Gastrocnemius medialis (tissue), 4 donors: ENCODE results near the gene PARD3.

Experiments
- POLR2A ChIP-seq, 2 donors: fragments of 450-650 bp; IDR thresholded peaks; one replicate each; pipeline ENCODE4 v1.6.1; 2017; ENCODE audit warnings: antibody characterized with exemption in 2 of 2, mild to moderate bottlenecking in 2 of 2, moderate library complexity in 2 of 2
- TF ChIP-seq, protein P1 (sequence below), 5 experiments: fragments of 450-650 bp in 3 of 5; fragments of 200-600 bp in 2 of 5; sonication (generic) in 2 of 5; IDR thresholded peaks in 4 of 5; conservative IDR thresholded peaks in 1 of 5; 1 replicate in 4 of 5; 2 replicates in 1 of 5; pipeline ENCODE4 v1.5.1; 2016 to 2019; ENCODE audit warnings: antibody characterized with exemption in 5 of 5, mild to moderate bottlenecking in 3 of 5, moderate library complexity in 3 of 5

DNA sequence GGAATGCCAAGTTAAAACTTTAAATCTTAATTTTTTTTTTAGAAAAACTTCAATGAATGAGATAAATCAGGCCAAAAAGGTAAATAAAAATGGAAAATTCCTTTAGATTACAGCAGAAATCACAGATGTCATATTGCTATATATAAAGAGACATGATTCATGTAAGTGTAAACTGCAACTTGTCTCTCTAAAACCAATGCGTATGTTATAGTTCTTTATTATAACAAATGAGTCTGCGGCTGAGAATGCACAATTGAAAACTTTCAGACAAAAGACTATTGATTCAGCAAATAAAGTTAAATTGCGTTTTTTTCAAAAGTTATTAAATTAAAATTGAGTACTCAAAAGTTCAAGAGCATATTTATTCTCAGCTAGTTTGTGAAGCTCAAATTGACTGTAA lies 425.3 kb downstream of the PARD3 start:
- TF ChIP-seq, protein P1, sequence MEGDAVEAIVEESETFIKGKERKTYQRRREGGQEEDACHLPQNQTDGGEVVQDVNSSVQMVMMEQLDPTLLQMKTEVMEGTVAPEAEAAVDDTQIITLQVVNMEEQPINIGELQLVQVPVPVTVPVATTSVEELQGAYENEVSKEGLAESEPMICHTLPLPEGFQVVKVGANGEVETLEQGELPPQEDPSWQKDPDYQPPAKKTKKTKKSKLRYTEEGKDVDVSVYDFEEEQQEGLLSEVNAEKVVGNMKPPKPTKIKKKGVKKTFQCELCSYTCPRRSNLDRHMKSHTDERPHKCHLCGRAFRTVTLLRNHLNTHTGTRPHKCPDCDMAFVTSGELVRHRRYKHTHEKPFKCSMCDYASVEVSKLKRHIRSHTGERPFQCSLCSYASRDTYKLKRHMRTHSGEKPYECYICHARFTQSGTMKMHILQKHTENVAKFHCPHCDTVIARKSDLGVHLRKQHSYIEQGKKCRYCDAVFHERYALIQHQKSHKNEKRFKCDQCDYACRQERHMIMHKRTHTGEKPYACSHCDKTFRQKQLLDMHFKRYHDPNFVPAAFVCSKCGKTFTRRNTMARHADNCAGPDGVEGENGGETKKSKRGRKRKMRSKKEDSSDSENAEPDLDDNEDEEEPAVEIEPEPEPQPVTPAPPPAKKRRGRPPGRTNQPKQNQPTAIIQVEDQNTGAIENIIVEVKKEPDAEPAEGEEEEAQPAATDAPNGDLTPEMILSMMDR (IDR thresholded peaks at IDR 0.05 in 4 of 5, conservative IDR thresholded peaks at IDR 0.05 in 1 of 5) = no peak
- no peak for TF ChIP-seq POLR2A (IDR thresholded peaks at IDR 0.05)
